ENCODE measurements around the gene LAMC3.

DNA sequence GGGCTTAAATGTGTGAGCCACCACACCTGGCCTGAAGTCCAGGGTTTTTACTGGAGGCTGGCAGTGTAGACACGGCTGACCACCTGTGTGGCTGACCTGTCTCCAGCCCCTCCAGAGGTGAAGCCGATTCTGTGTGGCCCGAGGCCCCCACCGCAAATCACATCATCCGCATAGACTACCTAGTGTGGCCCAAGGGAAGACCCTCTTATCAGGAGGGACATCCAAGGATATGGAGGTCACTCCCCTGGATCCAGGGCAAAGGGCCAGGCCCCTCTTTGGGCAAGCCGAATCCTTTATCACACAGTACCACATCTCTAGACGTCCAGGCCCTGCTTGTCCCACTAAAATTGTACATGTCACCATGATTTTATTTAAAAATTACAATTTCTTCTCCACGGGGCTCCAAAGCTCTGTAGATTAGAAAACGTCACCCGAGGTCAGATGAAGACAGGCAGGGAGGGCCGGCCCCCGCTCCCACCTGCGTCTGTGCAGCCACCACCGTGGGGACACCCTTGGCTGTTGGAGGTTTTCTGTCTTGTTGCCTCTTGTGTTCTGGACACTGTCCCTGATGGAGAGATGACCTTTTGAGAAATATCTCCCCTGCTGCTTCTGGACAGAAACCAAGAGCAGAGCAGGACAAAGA lies 20.1 kb downstream of the LAMC3 start:
- TF ChIP-seq, protein P1, sequence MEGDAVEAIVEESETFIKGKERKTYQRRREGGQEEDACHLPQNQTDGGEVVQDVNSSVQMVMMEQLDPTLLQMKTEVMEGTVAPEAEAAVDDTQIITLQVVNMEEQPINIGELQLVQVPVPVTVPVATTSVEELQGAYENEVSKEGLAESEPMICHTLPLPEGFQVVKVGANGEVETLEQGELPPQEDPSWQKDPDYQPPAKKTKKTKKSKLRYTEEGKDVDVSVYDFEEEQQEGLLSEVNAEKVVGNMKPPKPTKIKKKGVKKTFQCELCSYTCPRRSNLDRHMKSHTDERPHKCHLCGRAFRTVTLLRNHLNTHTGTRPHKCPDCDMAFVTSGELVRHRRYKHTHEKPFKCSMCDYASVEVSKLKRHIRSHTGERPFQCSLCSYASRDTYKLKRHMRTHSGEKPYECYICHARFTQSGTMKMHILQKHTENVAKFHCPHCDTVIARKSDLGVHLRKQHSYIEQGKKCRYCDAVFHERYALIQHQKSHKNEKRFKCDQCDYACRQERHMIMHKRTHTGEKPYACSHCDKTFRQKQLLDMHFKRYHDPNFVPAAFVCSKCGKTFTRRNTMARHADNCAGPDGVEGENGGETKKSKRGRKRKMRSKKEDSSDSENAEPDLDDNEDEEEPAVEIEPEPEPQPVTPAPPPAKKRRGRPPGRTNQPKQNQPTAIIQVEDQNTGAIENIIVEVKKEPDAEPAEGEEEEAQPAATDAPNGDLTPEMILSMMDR (IDR thresholded peaks at IDR 0.05), result no peak
- no peak for TF ChIP-seq POLR2AphosphoS5 (IDR thresholded peaks at IDR 0.05)
